C4-2B (cell line): ENCODE data around the gene NRXN3.

Experiments used
- ZFX ChIP-seq: fragments of 450-650 bp; IDR thresholded peaks from 2 replicates; pipeline ENCODE4 v1.6.1; 2017
- TF ChIP-seq, protein P1 (sequence below): fragments of 450-650 bp; conservative IDR thresholded peaks from 2 replicates; pipeline ENCODE4 v1.5.1; 2017; ENCODE audit warnings: mild to moderate bottlenecking

DNA sequence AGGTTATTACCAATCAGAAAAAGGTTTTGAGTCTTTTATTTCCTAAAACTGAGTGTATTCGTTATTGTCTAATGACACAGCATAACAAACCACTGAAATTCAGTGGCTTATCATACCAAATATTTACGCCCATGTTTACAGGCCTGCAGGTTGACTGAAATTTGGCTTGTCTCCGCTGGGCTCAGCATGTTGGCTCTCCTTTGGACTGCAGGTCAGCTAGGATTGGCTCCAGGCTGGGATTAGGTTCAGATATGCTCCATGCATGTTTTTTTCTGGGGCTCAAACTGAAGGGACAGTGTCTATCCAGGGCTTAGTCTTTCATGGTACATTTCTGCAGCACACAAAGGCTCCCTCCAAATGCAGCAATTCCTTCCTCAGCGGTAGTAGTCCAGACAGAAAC, 1471.2 kb downstream of the NRXN3 start:
- TF ChIP-seq, protein P1, sequence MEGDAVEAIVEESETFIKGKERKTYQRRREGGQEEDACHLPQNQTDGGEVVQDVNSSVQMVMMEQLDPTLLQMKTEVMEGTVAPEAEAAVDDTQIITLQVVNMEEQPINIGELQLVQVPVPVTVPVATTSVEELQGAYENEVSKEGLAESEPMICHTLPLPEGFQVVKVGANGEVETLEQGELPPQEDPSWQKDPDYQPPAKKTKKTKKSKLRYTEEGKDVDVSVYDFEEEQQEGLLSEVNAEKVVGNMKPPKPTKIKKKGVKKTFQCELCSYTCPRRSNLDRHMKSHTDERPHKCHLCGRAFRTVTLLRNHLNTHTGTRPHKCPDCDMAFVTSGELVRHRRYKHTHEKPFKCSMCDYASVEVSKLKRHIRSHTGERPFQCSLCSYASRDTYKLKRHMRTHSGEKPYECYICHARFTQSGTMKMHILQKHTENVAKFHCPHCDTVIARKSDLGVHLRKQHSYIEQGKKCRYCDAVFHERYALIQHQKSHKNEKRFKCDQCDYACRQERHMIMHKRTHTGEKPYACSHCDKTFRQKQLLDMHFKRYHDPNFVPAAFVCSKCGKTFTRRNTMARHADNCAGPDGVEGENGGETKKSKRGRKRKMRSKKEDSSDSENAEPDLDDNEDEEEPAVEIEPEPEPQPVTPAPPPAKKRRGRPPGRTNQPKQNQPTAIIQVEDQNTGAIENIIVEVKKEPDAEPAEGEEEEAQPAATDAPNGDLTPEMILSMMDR = no peak
- TF ChIP-seq ZFX = no peak
